ENCODE measurements around the gene LAMA3. TPM values are rescaled to one million over a fixed set of nuclear protein-coding genes. Genes with fewer than 3 reads are reported as not detected.

LAMA3 gene
- total and polyA plus RNA-seq, 10 donors, result 1.3 to 7.1 (median 3.0) TPM

GRCh38 chr18:23669804-23670405, 19.3 kb upstream of the LAMA3 start:
- WGBS, 5 donors, result 80 to 95% (median 90%) methylated on average over 4 of the region's 4 CpGs
- no peaks in the 10 kb centered on the region for H3K9me3 ChIP-seq
- no peak for DNase-seq
- TF ChIP-seq POLR2AphosphoS5 (IDR thresholded peaks at IDR 0.05) (no peak), POLR2A (IDR thresholded peaks at IDR 0.05) (no peak)
- TF ChIP-seq, protein P1, sequence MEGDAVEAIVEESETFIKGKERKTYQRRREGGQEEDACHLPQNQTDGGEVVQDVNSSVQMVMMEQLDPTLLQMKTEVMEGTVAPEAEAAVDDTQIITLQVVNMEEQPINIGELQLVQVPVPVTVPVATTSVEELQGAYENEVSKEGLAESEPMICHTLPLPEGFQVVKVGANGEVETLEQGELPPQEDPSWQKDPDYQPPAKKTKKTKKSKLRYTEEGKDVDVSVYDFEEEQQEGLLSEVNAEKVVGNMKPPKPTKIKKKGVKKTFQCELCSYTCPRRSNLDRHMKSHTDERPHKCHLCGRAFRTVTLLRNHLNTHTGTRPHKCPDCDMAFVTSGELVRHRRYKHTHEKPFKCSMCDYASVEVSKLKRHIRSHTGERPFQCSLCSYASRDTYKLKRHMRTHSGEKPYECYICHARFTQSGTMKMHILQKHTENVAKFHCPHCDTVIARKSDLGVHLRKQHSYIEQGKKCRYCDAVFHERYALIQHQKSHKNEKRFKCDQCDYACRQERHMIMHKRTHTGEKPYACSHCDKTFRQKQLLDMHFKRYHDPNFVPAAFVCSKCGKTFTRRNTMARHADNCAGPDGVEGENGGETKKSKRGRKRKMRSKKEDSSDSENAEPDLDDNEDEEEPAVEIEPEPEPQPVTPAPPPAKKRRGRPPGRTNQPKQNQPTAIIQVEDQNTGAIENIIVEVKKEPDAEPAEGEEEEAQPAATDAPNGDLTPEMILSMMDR (IDR thresholded peaks at IDR 0.05 in 8 of 11, conservative IDR thresholded peaks at IDR 0.05 in 3 of 11), result no peak
- H3K4me1 ChIP-seq, result no peaks in the 10 kb centered on the region
- no peak overlapping the region for H3K4me3 ChIP-seq
- H3K27ac ChIP-seq, result no peak overlapping the region
- no peaks in the 10 kb centered on the region for H3K36me3 ChIP-seq
- H3K27me3 ChIP-seq (replicated peaks in 1 of 7), result peaks cover 0 to 6% (median 0%) of the 10 kb centered on the region in 7 donors
- intact Hi-C loops (cut with DNase I; ENCODE audit: low total_unique reads), result no loop called here

GRCh38 chr18:23671564-23671963, 17.7 kb upstream of the LAMA3 start:
- no peaks in the 10 kb centered on the region for H3K9me3 ChIP-seq
- H3K4me1 ChIP-seq, result no peaks in the 10 kb centered on the region
- H3K36me3 ChIP-seq, result no peaks in the 10 kb centered on the region
- peaks cover 0 to 6% (median 0%) of the 10 kb centered on the region in 7 donors for H3K27me3 ChIP-seq (replicated peaks in 1 of 7)
- TF ChIP-seq POLR2AphosphoS5 (IDR thresholded peaks at IDR 0.05) (no peak), POLR2A (IDR thresholded peaks at IDR 0.05) (no peak)
- TF ChIP-seq, protein P1 (IDR thresholded peaks at IDR 0.05 in 8 of 11, conservative IDR thresholded peaks at IDR 0.05 in 3 of 11), result no peak
- H3K4me3 ChIP-seq, result no peak overlapping the region
- DNase-seq, result no peak
- H3K27ac ChIP-seq, result no peak overlapping the region
- WGBS, 5 donors, result 43 to 81% (median 62%) methylated on average over 1 of the region's 1 CpG
- intact Hi-C loops (cut with DNase I; ENCODE audit: low total_unique reads), result no loop called here

GRCh38 chr18:23673725-23674124, 15.5 kb upstream of the LAMA3 start:
- Histone ChIP-seq H3K27me3 (replicated peaks in 1 of 7) (peaks cover 0 to 16% (median 0%) of the 10 kb centered on the region in 7 donors), H3K9me3 (no peaks in the 10 kb centered on the region), H3K4me3 (no peak overlapping the region), H3K27ac (no peak overlapping the region), H3K4me1 (no peaks in the 10 kb centered on the region), H3K36me3 (no peaks in the 10 kb centered on the region)
- no peak for TF ChIP-seq POLR2AphosphoS5 (IDR thresholded peaks at IDR 0.05)
- TF ChIP-seq POLR2A (IDR thresholded peaks at IDR 0.05), result no peak
- TF ChIP-seq, protein P1 (IDR thresholded peaks at IDR 0.05 in 8 of 11, conservative IDR thresholded peaks at IDR 0.05 in 3 of 11), result no peak
- intact Hi-C loops (cut with DNase I; ENCODE audit: low total_unique reads), result no loop called here
- 55 to 81% (median 68%) methylated on average over 1 of the region's 1 CpG for WGBS, 5 donors
- DNase-seq, result no peak

DNA sequence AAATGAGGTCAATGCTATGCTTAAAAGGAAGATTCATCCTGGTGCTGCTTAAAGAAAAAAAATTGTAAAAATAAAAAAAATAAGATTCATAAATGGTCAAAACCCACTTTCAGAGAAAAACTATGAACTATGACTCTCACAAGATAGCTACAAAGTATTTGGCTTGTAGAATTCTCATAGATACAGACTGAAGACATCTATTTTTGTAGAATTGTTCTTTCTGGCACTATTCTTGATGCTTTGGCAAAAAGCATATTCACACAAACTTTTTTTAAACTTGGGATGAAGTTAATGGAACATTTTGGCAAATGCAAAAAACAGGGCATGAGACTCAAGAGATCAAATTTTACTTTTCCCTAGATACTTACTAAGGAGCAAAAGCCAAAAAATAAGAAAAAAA, 14.0 kb upstream of the LAMA3 start:
- Histone ChIP-seq H3K36me3 (no peaks in the 10 kb centered on the region), H3K27ac (no peak overlapping the region), H3K4me1 (no peaks in the 10 kb centered on the region), H3K27me3 (replicated peaks in 1 of 7) (peaks cover 0 to 29% (median 0%) of the 10 kb centered on the region in 7 donors), H3K4me3 (no peak overlapping the region), H3K9me3 (no peaks in the 10 kb centered on the region)
- TF ChIP-seq, protein P1 (IDR thresholded peaks at IDR 0.05 in 8 of 11, conservative IDR thresholded peaks at IDR 0.05 in 3 of 11), result no peak
- TF ChIP-seq POLR2AphosphoS5 (IDR thresholded peaks at IDR 0.05), result no peak
- TF ChIP-seq POLR2A (IDR thresholded peaks at IDR 0.05), result no peak
- intact Hi-C loops (cut with DNase I; ENCODE audit: low total_unique reads), result no loop called here
- no peak for DNase-seq

All from spleen (tissue), 11 donors.